ENCODE measurements around the gene TMEM175.

DNA sequence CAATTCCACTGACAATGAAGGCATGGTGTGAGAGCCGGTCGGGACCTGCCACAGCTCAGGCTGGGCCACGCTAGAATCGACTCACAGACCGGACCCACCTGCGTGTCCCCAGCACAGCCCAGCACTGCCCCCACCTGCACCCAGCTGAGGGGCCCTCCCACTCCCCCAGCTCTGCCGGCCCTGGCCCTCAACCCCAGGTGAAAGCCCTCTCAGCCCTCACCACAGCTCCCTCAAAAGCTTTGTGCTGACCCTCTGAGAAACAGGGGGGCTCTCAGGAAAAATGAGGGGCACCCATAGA lies 25.2 kb upstream of the TMEM175 start:
- TF ChIP-seq GATA2 (IDR thresholded peaks at IDR 0.05; ENCODE audit: low read depth, low read length) (no peak), GATA3 (IDR thresholded peaks at IDR 0.05; ENCODE audit: low read depth, low read length) (no peak)

Data from SH-SY5Y (cell line).